Activated B cell treated with CpG ODN at 0.5 μM for 24 hours (primary cell): Measurements from ENCODE around the gene SLC16A14. TPM values are rescaled to one million over a fixed set of nuclear protein-coding genes. Genes with fewer than 3 reads are reported as not detected.

ENCODE experiments used
- ATAC-seq: fragments of 200-7000 bp; cut with Tn5 transposase; one replicate; pipeline ENCODE4 v1.10.0; 2021; ENCODE audit warnings: low read depth, mild to moderate bottlenecking, moderate library complexity
- CTCF ChIA-PET: fragments of 350-600 bp; sonication (Branson Sonifier 250); formaldehyde crosslinking; loops from one replicate; lab custom pipeline; 2021; ENCODE audit warnings: antibody characterized with exemption; lab: Charles Lee
- POLR2A ChIA-PET: fragments of 350-600 bp; sonication (Branson Sonifier 250); formaldehyde crosslinking; loops from one replicate; lab custom pipeline; 2021; ENCODE audit warnings: antibody characterized with exemption; lab: Charles Lee
- DNase-seq: peaks from one replicate; pipeline ENCODE4 v3.0.0; 2022
- H3K27ac Mint-ChIP-seq: one replicate; pipeline ENCODE4 v1.8.0; 2020; ENCODE audit warnings: mixed read lengths
- H3K27me3 Mint-ChIP-seq: one replicate; pipeline ENCODE4 v1.8.0; 2021; ENCODE audit warnings: mixed read lengths
- H3K36me3 Mint-ChIP-seq: one replicate; pipeline ENCODE4 v1.8.0; 2021; ENCODE audit warnings: low read depth, mixed read lengths
- H3K4me1 Mint-ChIP-seq: one replicate; pipeline ENCODE4 v1.8.0; 2021; ENCODE audit warnings: mixed read lengths
- H3K4me3 Mint-ChIP-seq: one replicate; pipeline ENCODE4 v1.8.0; 2020; ENCODE audit warnings: mild to moderate bottlenecking, mixed read lengths
- H3K9me3 Mint-ChIP-seq: one replicate; pipeline ENCODE4 v1.8.0; 2020; ENCODE audit warnings: mixed read lengths
- CTCF ChIP-seq: fragments of 200-600 bp; IDR thresholded peaks from one replicate; pipeline ENCODE4 v1.8.0; 2022; ENCODE audit warnings: antibody characterized with exemption, mild to moderate bottlenecking
- intact Hi-C: fragments of 100-400 bp; cut with micrococcal nuclease; formaldehyde crosslinking; loops from one replicate; pipeline ENCODE4 v1.15.1; 2024
- total RNA-seq: library from RNA; stranded (reverse); gene quantifications from 2 replicates; pipeline ENCODE4 v1.2.3, GENCODE V29; 2022

Gene SLC16A14
- total RNA-seq, 1 donor from 2014 or later: 3.7 TPM

GRCh38 chr2:230071421-230071820 lies 2.7 kb upstream of the SLC16A14 start:
- no peak for TF ChIP-seq CTCF
- ChIA-PET CTCF (no interaction called here), POLR2A (no interaction called here)
- intact Hi-C loops: no loop called here
- peaks cover 3% of the 10 kb centered on the region for H3K36me3 Mint-ChIP-seq
- no peak overlapping the region for H3K4me3 Mint-ChIP-seq
- ATAC-seq (no peak), DNase-seq (no peak)
- peaks cover 18% of the 10 kb centered on the region for H3K4me1 Mint-ChIP-seq
- H3K27ac Mint-ChIP-seq: no peak overlapping the region
- peaks cover 5% of the 10 kb centered on the region for H3K27me3 Mint-ChIP-seq
- H3K9me3 Mint-ChIP-seq: peaks cover 2% of the 10 kb centered on the region

- peaks cover 18% of the 10 kb centered on the region for H3K4me1 Mint-ChIP-seq
- peak overlapping the region; percentile 52 for H3K4me3 Mint-ChIP-seq
- ATAC-seq: no peak
- TF ChIP-seq CTCF: no peak
- DNase-seq: no peak
- POLR2A ChIA-PET: interaction anchor here (0.7 to 2.8 kb wide), 4 partner anchors 9 to 728 kb away, joined by 3 to 6 read pairs (median 5); no protein-coding TSS in a partner anchor
- peaks cover 3% of the 10 kb centered on the region for H3K36me3 Mint-ChIP-seq
- CTCF ChIA-PET: interaction anchor here (1.3 to 4.1 kb wide), 2 partner anchors 92 to 287 kb away, joined by 3 to 26 read pairs; no protein-coding TSS in a partner anchor
- H3K27me3 Mint-ChIP-seq: peaks cover 5% of the 10 kb centered on the region
- no peak overlapping the region for H3K27ac Mint-ChIP-seq
- H3K9me3 Mint-ChIP-seq: peaks cover 2% of the 10 kb centered on the region
- intact Hi-C loops: loop anchor here (2.0 to 10.0 kb wide), 4 partner anchors 225 to 743 kb away; partner anchors contain the start of gene SP100
These were observed 678 bp upstream of the SLC16A14 start for GRCh38 chr2:230069402-230069801.

GRCh38 chr2:230068016-230068650 lies 591 bp downstream of the SLC16A14 start:
- CTCF ChIA-PET: interaction anchor here (0.9 to 4.1 kb wide), 7 partner anchors 13 to 646 kb away, joined by 3 to 26 read pairs (median 4); partner anchors contain the start of gene TRIP12
- H3K27me3 Mint-ChIP-seq: peaks cover 5% of the 10 kb centered on the region
- peak; percentile 58 for DNase-seq
- peak overlapping the region; percentile 70 for H3K27ac Mint-ChIP-seq
- intact Hi-C loops: loop anchor here (1.0 to 10.0 kb wide), 5 partner anchors 227 to 744 kb away; partner anchors contain the start of gene SP100
- POLR2A ChIA-PET: interaction anchor here (0.5 to 2.8 kb wide), 9 partner anchors 10 to 730 kb away, joined by 3 to 7 read pairs (median 4); no protein-coding TSS in a partner anchor
- peak overlapping the region; percentile 90 for H3K4me3 Mint-ChIP-seq
- no peaks in the 10 kb centered on the region for H3K9me3 Mint-ChIP-seq
- ATAC-seq: peak; percentile 32
- no peak for TF ChIP-seq CTCF
- H3K36me3 Mint-ChIP-seq: peaks cover 3% of the 10 kb centered on the region
- peaks cover 18% of the 10 kb centered on the region for H3K4me1 Mint-ChIP-seq

GRCh38 chr2:230060672-230061293 lies 7.9 kb downstream of the SLC16A14 start:
- no peaks in the 10 kb centered on the region for H3K27me3 Mint-ChIP-seq
- H3K27ac Mint-ChIP-seq: no peak overlapping the region
- intact Hi-C loops: loop anchor here (10.0 kb wide), 1 partner anchor 234 kb away; no protein-coding TSS in a partner anchor
- POLR2A ChIA-PET: no interaction called here
- ATAC-seq (no peak), DNase-seq (no peak)
- no peaks in the 10 kb centered on the region for H3K36me3 Mint-ChIP-seq
- no peaks in the 10 kb centered on the region for H3K9me3 Mint-ChIP-seq
- H3K4me1 Mint-ChIP-seq: no peaks in the 10 kb centered on the region
- CTCF ChIA-PET: interaction anchor here (2.8 kb wide), 1 partner anchor 99 kb away, joined by 7 read pairs; no protein-coding TSS in a partner anchor
- TF ChIP-seq CTCF: no peak
- H3K4me3 Mint-ChIP-seq: no peak overlapping the region
